Thyroid gland (tissue), 4 donors: Measurements from ENCODE around the gene NRXN2. TPM values are rescaled to one million over a fixed set of nuclear protein-coding genes. Genes with fewer than 3 reads are reported as not detected.
"Not testable (repeated sequence)": the region's sequence is repeated elsewhere in the genome, so short reads cannot be mapped to it uniquely, and the experiment has no call there.

Source experiments
- DNase-seq, 2 donors: peaks; one replicate each; pipeline ENCODE4 v3.0.0-alpha.2; 2019
- H3K27ac ChIP-seq, 3 donors: fragments of 200-600 bp; sonication (generic); 1 replicate in 2 of 3; 2 replicates in 1 of 3; pipeline ENCODE4 v1.5.1; 2016 to 2019; ENCODE audit warnings: mild to moderate bottlenecking in 1 of 3, moderate library complexity in 1 of 3
- H3K27me3 ChIP-seq: fragments of 200-600 bp; sonication (generic); one replicate; pipeline ENCODE4 v1.5.1; 2019
- H3K36me3 ChIP-seq, 2 donors: fragments of 200-600 bp; sonication (generic); one replicate each; pipeline ENCODE4 v1.5.1; 2016 to 2019
- H3K4me1 ChIP-seq, 2 donors: fragments of 200-600 bp; sonication (generic); one replicate each; pipeline ENCODE4 v1.5.1; 2017 to 2019
- H3K4me3 ChIP-seq, 3 donors: fragments of 200-600 bp; sonication (generic); replicated peaks in 1 of 3; 1 replicate in 2 of 3; 2 replicates in 1 of 3; pipeline ENCODE4 v1.5.1; 2016; ENCODE audit warnings: mild to moderate bottlenecking in 1 of 3
- H3K9me3 ChIP-seq: fragments of 200-600 bp; sonication (generic); one replicate; pipeline ENCODE4 v1.5.1; 2017
- POLR2A ChIP-seq, 2 donors: fragments of 450-650 bp; IDR thresholded peaks; one replicate each; pipeline ENCODE4 v1.6.1; 2017; ENCODE audit warnings: antibody characterized with exemption in 2 of 2, mild to moderate bottlenecking in 2 of 2, moderate library complexity in 1 of 2
- WGBS, 2 donors: methylation state at CpG; one replicate each; pipeline ENCODE4 v1.1.5; 2017; 5-methylcytosine and 5-hydroxymethylcytosine counted together
- intact Hi-C: fragments of 100-400 bp; cut with DNase I; formaldehyde crosslinking; loops from one replicate; pipeline ENCODE4 v1.15.1; 2023
- total RNA-seq, 4 donors: library from RNA; depleted of rRNA; stranded (reverse); fragments of >200 nt; gene quantifications; one replicate each; pipeline ENCODE4 v1.2.3, GENCODE V29; 2016
- TF ChIP-seq, protein P1 (sequence below), 6 experiments: fragments of 200-600 bp in 3 of 6; fragments of 450-650 bp in 3 of 6; sonication (generic) in 3 of 6; IDR thresholded peaks; one replicate each; pipeline ENCODE4 v1.5.1; 2016 to 2019; ENCODE audit warnings: antibody characterized with exemption in 6 of 6, mild to moderate bottlenecking in 2 of 6, inconsistent platforms in 1 of 6, moderate library complexity in 1 of 6

Gene NRXN2
- total RNA-seq, 4 donors from 2014 or later: 2.0 to 12.3 (median 4.8) TPM

GRCh38 chr11:64564419-64564818, 158.6 kb downstream of the NRXN2 start:
- DNase-seq: no peak
- no peak for TF ChIP-seq POLR2A (IDR thresholded peaks at IDR 0.05)
- TF ChIP-seq, protein P1, sequence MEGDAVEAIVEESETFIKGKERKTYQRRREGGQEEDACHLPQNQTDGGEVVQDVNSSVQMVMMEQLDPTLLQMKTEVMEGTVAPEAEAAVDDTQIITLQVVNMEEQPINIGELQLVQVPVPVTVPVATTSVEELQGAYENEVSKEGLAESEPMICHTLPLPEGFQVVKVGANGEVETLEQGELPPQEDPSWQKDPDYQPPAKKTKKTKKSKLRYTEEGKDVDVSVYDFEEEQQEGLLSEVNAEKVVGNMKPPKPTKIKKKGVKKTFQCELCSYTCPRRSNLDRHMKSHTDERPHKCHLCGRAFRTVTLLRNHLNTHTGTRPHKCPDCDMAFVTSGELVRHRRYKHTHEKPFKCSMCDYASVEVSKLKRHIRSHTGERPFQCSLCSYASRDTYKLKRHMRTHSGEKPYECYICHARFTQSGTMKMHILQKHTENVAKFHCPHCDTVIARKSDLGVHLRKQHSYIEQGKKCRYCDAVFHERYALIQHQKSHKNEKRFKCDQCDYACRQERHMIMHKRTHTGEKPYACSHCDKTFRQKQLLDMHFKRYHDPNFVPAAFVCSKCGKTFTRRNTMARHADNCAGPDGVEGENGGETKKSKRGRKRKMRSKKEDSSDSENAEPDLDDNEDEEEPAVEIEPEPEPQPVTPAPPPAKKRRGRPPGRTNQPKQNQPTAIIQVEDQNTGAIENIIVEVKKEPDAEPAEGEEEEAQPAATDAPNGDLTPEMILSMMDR (IDR thresholded peaks at IDR 0.05): no peak
- no peak overlapping the region for H3K4me3 ChIP-seq
- H3K27me3 ChIP-seq: no peaks in the 10 kb centered on the region
- no peak overlapping the region for H3K27ac ChIP-seq
- WGBS, 2 donors: 93 to 99% methylated on average over 7 of the region's 7 CpGs
- H3K9me3 ChIP-seq: no peaks in the 10 kb centered on the region
- intact Hi-C loops: no loop called here
- H3K4me1 ChIP-seq: peaks cover 0 to 11% of the 10 kb centered on the region in 2 donors
- no peaks in the 10 kb centered on the region for H3K36me3 ChIP-seq

- intact Hi-C loops: no loop called here
- TF ChIP-seq, protein P1 (IDR thresholded peaks at IDR 0.05): no peak
- no peak for TF ChIP-seq POLR2A (IDR thresholded peaks at IDR 0.05)
Observed at GRCh38 chr11:64563966-64564365, 159.0 kb downstream of the NRXN2 start.

GRCh38 chr11:64562723-64563351, 160.2 kb downstream of the NRXN2 start:
- intact Hi-C loops: no loop called here
- Histone ChIP-seq H3K4me1 (peaks cover 0 to 21% of the 10 kb centered on the region in 2 donors), H3K4me3 (no peak overlapping the region), H3K27me3 (no peaks in the 10 kb centered on the region), H3K27ac (no peak overlapping the region), H3K9me3 (no peaks in the 10 kb centered on the region), H3K36me3 (no peaks in the 10 kb centered on the region)
- WGBS, 2 donors: 95 to 96% methylated on average over 15 of the region's 15 CpGs
- TF ChIP-seq, protein P1 (IDR thresholded peaks at IDR 0.05): no peak
- no peak for TF ChIP-seq POLR2A (IDR thresholded peaks at IDR 0.05)
- DNase-seq: no peak

More at GRCh38 chr11:64563966-64564365, 159.0 kb downstream of the NRXN2 start:
- no peaks in the 10 kb centered on the region for H3K9me3 ChIP-seq
- H3K27ac ChIP-seq: no peak overlapping the region
- DNase-seq: no peak
- no peaks in the 10 kb centered on the region for H3K27me3 ChIP-seq
- H3K4me1 ChIP-seq: peaks cover 0 to 11% of the 10 kb centered on the region in 2 donors
- no peaks in the 10 kb centered on the region for H3K36me3 ChIP-seq
- WGBS, 2 donors: 95 to 96% methylated on average over 7 to 11 of the region's 12 CpGs
- no peak overlapping the region for H3K4me3 ChIP-seq

DNA sequence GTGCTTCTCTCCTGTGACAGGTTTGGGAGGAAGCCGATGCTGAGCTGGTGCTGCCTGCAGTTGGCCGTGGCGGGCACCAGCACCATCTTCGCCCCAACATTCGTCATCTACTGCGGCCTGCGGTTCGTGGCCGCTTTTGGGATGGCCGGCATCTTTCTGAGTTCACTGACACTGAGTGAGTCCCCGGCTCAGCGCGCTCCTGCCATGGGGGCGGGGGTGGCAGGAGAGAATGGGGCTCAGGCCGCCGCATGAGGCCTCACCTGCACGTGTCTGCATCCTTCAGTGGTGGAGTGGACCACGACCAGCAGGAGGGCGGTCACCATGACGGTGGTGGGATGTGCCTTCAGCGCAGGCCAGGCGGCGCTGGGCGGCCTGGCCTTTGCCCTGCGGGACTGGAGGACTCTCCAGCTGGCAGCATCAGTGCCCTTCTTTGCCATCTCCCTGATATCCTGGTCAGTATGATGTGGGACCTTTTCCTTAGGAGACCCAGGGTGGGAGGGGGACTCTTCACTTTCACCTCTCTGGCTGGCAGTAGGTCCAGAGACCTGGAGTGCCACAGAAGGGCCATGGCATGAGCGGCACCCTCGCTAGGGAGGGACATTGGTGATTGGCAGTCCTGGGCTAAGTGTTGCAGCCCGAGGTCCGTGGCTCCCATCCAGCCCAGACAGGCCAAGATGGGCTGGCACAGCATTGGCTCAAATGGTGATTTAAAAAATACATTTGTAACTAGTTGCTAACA, 160.8 kb downstream of the NRXN2 start:
- H3K36me3 ChIP-seq: no peaks in the 10 kb centered on the region

GRCh38 chr11:64561429-64561828, 161.6 kb downstream of the NRXN2 start:
- H3K4me3 ChIP-seq, DNase-seq, H3K9me3 ChIP-seq, intact Hi-C loops, H3K27me3 ChIP-seq, H3K27ac ChIP-seq, H3K36me3 ChIP-seq: not testable (repeated sequence)
- WGBS, 2 donors: 95 to 96% methylated on average over 3 of the region's 3 CpGs
- H3K4me1 ChIP-seq: peaks cover 0 to 14% of the 10 kb centered on the region in 2 donors

More for the DNA sequence above, 160.8 kb downstream of the NRXN2 start:
- 88 to 89% methylated on average over 19 of the region's 29 CpGs for WGBS, 2 donors
- TF ChIP-seq, protein P1 (IDR thresholded peaks at IDR 0.05): no peak
- TF ChIP-seq POLR2A (IDR thresholded peaks at IDR 0.05): no peak
- Histone ChIP-seq H3K27me3 (no peaks in the 10 kb centered on the region), H3K4me1 (peaks cover 0 to 20% of the 10 kb centered on the region in 2 donors), H3K9me3 (no peaks in the 10 kb centered on the region), H3K27ac (no peak overlapping the region), H3K4me3 (no peak overlapping the region)
- intact Hi-C loops: no loop called here
- no peak for DNase-seq
